Fibroblast of peridontal ligament (primary cell): Measurements from ENCODE around the gene TBXT.

Source experiments
- DNase-seq: peaks from one replicate; pipeline ENCODE4 v3.0.0-alpha.2; 2010; ENCODE audit errors: extremely low read depth

TBXT gene

DNA sequence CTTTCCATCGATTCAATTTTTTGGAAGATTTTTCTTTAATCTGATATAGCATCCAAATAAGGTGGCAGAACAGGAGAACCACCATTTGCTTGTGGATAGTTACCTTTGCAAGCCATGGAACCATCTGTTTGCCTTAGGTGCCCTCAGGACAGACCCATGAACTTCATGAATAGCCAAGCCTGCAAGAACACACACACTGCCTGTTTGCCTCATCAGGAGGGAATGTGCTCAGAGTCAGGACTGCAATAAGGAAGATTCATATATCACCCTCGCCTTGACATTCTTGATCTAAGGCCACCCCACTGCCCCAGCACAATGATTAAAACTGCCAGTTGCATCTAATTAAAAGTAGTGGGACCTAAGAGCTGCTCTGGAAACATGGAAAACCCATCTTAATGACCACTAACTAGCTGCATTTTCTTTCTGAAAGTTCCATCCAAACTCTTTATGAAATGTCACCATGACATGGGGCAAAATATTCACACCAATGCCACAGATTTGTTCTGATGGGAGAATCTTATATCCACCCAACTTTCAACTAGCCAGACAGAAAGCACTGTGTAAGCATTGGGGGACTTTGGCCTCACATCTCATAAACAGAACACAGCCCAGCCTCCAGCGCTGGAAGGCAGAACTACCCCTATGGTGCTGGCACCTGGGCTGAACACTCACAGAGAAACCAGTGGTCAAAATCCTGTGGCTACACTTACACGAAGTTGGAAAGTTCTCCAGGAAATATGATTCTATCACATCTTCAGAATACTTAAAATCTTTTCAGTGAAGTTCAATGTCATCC lies 48.3 kb downstream of the TBXT start:
- no peak for DNase-seq

DNA sequence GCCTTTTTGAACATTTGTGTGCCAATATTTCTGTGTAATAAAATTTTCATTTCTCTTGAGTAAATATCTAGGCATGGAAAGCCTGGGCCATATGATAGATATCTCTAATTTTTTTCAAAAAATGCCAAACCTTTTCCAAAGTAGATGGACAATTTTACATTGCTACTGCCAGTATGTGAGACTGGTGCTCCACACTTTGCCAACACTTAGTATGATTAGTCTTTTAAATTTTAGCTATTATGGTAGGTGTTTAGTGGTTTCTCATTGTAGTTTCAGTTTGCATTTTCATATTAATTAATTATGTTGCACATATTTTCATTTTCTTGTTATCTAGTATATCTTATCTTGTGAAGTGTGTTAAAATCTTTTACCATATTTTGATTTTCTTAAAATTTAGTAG lies 52.0 kb downstream of the TBXT start:
- DNase-seq = no peak

DNA sequence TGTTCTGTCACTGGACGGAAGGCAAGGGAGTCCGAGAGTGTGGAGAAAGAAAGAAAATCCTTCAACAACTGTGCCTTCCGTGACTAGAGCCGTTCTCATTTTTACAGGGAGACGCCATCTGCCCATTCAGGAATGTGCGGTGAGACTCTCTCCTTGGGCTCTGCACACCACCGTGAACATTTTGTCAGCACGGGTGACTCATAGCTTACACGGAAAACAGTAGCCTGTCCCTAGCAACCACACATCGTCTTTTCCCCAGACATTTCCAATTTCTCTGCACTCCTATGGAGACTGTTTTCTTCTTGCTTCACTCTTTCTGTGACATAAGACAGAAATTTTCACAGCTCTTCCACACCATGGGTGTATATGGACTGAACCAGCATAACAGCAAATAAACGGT lies 55.1 kb downstream of the TBXT start:
- no peak for DNase-seq

DNA sequence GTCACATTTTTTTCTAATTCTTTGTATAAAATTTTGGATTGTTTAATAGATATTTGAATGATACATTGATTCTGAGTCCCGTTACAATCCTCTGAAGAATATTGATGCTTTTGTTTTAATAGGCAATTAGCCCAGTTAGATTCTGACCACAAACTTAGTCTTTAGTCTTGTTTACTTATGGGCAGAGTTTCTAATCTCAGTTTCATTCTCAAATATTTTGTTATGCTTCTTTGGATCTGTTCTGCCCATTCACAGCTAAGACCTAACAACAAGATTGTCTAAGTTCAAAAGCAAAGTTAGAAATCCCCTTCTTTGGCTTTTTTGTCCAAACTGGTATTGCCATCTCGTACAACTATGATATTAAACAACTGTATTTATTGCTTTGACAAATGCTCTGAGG lies 58.0 kb downstream of the TBXT start:
- no peak for DNase-seq
